ENCODE data around the gene RENBP.

- no peak for TF ChIP-seq POLR2A (IDR thresholded peaks at IDR 0.05)
- no peak for TF ChIP-seq CTCF (IDR thresholded peaks at IDR 0.05)
Observed at GRCh38 chrX:153903991-153904957, 40.2 kb downstream of the RENBP start, which contains the start of gene AVPR2.
